HG02852 (cell line): ENCODE measurements around the gene HSF2BP.
"Not testable (repeated sequence)": the region's sequence is repeated elsewhere in the genome, so short reads cannot be mapped to it uniquely, and the experiment has no call there.

Experiments used
- ATAC-seq: cut with Tn5 transposase; IDR thresholded peaks from one replicate; pipeline ENCODE4 v1.9.1; 2021; ENCODE audit warnings: mild to moderate bottlenecking, moderate library complexity; ENCODE audit not compliant: unreplicated experiment

HSF2BP gene

GRCh38 chr21:43653626-43654025, 5.7 kb downstream of the HSF2BP start:
- no peak for ATAC-seq

GRCh38 chr21:43652616-43653015, 6.7 kb downstream of the HSF2BP start:
- ATAC-seq, result no peak

GRCh38 chr21:43651926-43652325, 7.4 kb downstream of the HSF2BP start:
- ATAC-seq, result not testable (repeated sequence)

GRCh38 chr21:43648171-43648570, 11.1 kb downstream of the HSF2BP start:
- no peak for ATAC-seq

GRCh38 chr21:43646550-43647260, 12.6 kb downstream of the HSF2BP start:
- no peak for ATAC-seq

- ATAC-seq, result no peak
Measured at GRCh38 chr21:43645976-43646375, 13.3 kb downstream of the HSF2BP start.

- peak; percentile 38 for ATAC-seq
Measured at GRCh38 chr21:43645136-43645891, 14.0 kb downstream of the HSF2BP start.

GRCh38 chr21:43644609-43645008, 14.7 kb downstream of the HSF2BP start:
- ATAC-seq, result no peak

GRCh38 chr21:43644071-43644470, 15.2 kb downstream of the HSF2BP start:
- no peak for ATAC-seq

- ATAC-seq, result no peak
Measured at GRCh38 chr21:43643193-43643592, 16.1 kb downstream of the HSF2BP start.

GRCh38 chr21:43640400-43640799, 18.9 kb downstream of the HSF2BP start:
- no peak for ATAC-seq

- no peak for ATAC-seq
Measured at GRCh38 chr21:43639470-43640353, 19.6 kb downstream of the HSF2BP start.

GRCh38 chr21:43637530-43638158, 21.6 kb downstream of the HSF2BP start:
- no peak for ATAC-seq

GRCh38 chr21:43635436-43635835, 23.9 kb downstream of the HSF2BP start:
- no peak for ATAC-seq

- ATAC-seq, result no peak
Measured at GRCh38 chr21:43634618-43635017, 24.7 kb downstream of the HSF2BP start.

- no peak for ATAC-seq
Measured at GRCh38 chr21:43632373-43632905, 26.8 kb downstream of the HSF2BP start.

- no peak for ATAC-seq
Measured at GRCh38 chr21:43631411-43632107, 27.7 kb downstream of the HSF2BP start.

GRCh38 chr21:43627527-43627926, 31.8 kb downstream of the HSF2BP start:
- no peak for ATAC-seq

GRCh38 chr21:43626390-43626789, 32.9 kb downstream of the HSF2BP start:
- no peak for ATAC-seq

GRCh38 chr21:43624339-43624738, 34.9 kb downstream of the HSF2BP start:
- ATAC-seq, result no peak
